UCSD-AML1 (cell line): ENCODE data around the gene SCMH1.

ENCODE experiments used
- DNase-seq: peaks from one replicate; lab custom pipeline; 2025; ENCODE audit not compliant: unreplicated experiment; lab: John Stamatoyannopoulos, UW

Gene SCMH1

GRCh38 chr1:41101950-41102607 lies 140.0 kb downstream of the SCMH1 start:
- DNase-seq, result no peak

GRCh38 chr1:41101076-41101475 lies 141.0 kb downstream of the SCMH1 start:
- no peak for DNase-seq

GRCh38 chr1:41100170-41100569 lies 141.9 kb downstream of the SCMH1 start:
- DNase-seq, result no peak

GRCh38 chr1:41098730-41099460 lies 143.2 kb downstream of the SCMH1 start:
- DNase-seq, result no peak

GRCh38 chr1:41097105-41097504 lies 145.0 kb downstream of the SCMH1 start:
- DNase-seq, result no peak

- no peak for DNase-seq
Observed at GRCh38 chr1:41093826-41094225, 148.3 kb downstream of the SCMH1 start.

- no peak for DNase-seq
Observed at GRCh38 chr1:41086921-41087320, 155.2 kb downstream of the SCMH1 start.

- no peak for DNase-seq
Observed at GRCh38 chr1:41078616-41079015, 163.5 kb downstream of the SCMH1 start.

- DNase-seq, result no peak
Observed at GRCh38 chr1:41078193-41078592, 163.9 kb downstream of the SCMH1 start.

- no peak for DNase-seq
Observed at GRCh38 chr1:41073971-41074370, 168.1 kb downstream of the SCMH1 start.

- no peak for DNase-seq
Observed at GRCh38 chr1:41072051-41072450, 170.1 kb downstream of the SCMH1 start.

GRCh38 chr1:41056907-41057306 lies 185.2 kb downstream of the SCMH1 start:
- no peak for DNase-seq

GRCh38 chr1:41053316-41053715 lies 188.8 kb downstream of the SCMH1 start:
- DNase-seq, result no peak

GRCh38 chr1:41051022-41051421 lies 191.1 kb downstream of the SCMH1 start:
- DNase-seq, result no peak

- no peak for DNase-seq
Observed at GRCh38 chr1:41048540-41048939, 193.6 kb downstream of the SCMH1 start.

GRCh38 chr1:41046347-41046775 lies 195.7 kb downstream of the SCMH1 start:
- no peak for DNase-seq

GRCh38 chr1:41045740-41046139 lies 196.4 kb downstream of the SCMH1 start:
- DNase-seq, result no peak

GRCh38 chr1:41044187-41044586 lies 197.9 kb downstream of the SCMH1 start:
- no peak for DNase-seq

- no peak for DNase-seq
Observed at GRCh38 chr1:41041614-41042270, 200.4 kb downstream of the SCMH1 start.

GRCh38 chr1:41038110-41038509 lies 204.0 kb downstream of the SCMH1 start:
- DNase-seq, result no peak

- no peak for DNase-seq
Observed at GRCh38 chr1:41037116-41037903, 204.8 kb downstream of the SCMH1 start.
